A549 (cell line): Measurements from ENCODE around the gene ADGRG1. TPM values are rescaled to one million over a fixed set of nuclear protein-coding genes. Genes with fewer than 3 reads are reported as not detected.

Source experiments
- ATAC-seq, 2 experiments: fragments of 200-7000 bp in 1 of 2; fragments of >200 bp in 1 of 2; cut with Nextera tagmentation in 1 of 2; cut with Tn5 transposase in 1 of 2; 3 replicates each; pipeline versions ENCODE4 v1.8.0 to v1.9.1; 2018 to 2020; ENCODE audit warnings: mild to moderate bottlenecking in 1 of 2, moderate library complexity in 1 of 2
- CTCF ChIA-PET: fragments of 300-600 bp; sonication (Branson Sonifier 250); formaldehyde crosslinking; extraction: SDS; loops from one replicate; lab custom pipeline; 2021; ENCODE audit warnings: antibody characterized with exemption, inconsistent platforms; lab: Yijun Ruan, JAX
- POLR2A ChIA-PET: fragments of 350-600 bp; formaldehyde crosslinking; extraction: SDS; loops from one replicate; lab custom pipeline; 2021; ENCODE audit warnings: antibody characterized with exemption, inconsistent platforms; lab: Yijun Ruan, JAX
- DNase-seq, 2 experiments: peaks; one replicate each; pipeline versions ENCODE4 v3.0.0 to v3.0.0-alpha.2; 2011 to 2016; ENCODE audit warnings: low read depth in 1 of 2, low spot score in 1 of 2
- FAIRE-seq: peaks from 2 replicates; lab custom pipeline; 2011; peaks lifted over from hg19 to GRCh38; lab: Jason Lieb, UNC
- H3K27ac ChIP-seq, 2 experiments: fragments of >200 bp; sonication (Bioruptor Twin); formaldehyde crosslinking; 3 replicates each; pipeline ENCODE4 v1.5.1; 2016 to 2017
- H3K4me1 ChIP-seq: fragments of >200 bp; sonication (Bioruptor Twin); formaldehyde crosslinking; 3 replicates; pipeline ENCODE4 v1.6.1; 2016
- H3K4me2 ChIP-seq: fragments of >200 bp; sonication (Bioruptor Twin); formaldehyde crosslinking; 3 replicates; pipeline ENCODE4 v1.6.1; 2016
- H3K4me3 ChIP-seq: fragments of >200 bp; sonication (Bioruptor Twin); formaldehyde crosslinking; 3 replicates; pipeline ENCODE4 v1.5.1; 2016
- H3K9me3 ChIP-seq: fragments of >200 bp; sonication (Bioruptor Twin); formaldehyde crosslinking; 3 replicates; pipeline ENCODE4 v1.6.1; 2016
- CHD4 ChIP-seq: fragments of 200-600 bp; sonication (generic); IDR thresholded peaks from 2 replicates; pipeline ENCODE4 v1.6.1; 2016; ENCODE audit warnings: antibody characterized with exemption, mild to moderate bottlenecking, borderline replicate concordance
- EHF ChIP-seq: fragments of 250-450 bp; sonication (Bioruptor Pico); IDR thresholded peaks from 2 replicates; pipeline ENCODE4 v1.5.0; 2020; ENCODE audit warnings: mild to moderate bottlenecking
- ELK1 ChIP-seq: fragments of 150-350 bp; IDR thresholded peaks from 2 replicates; pipeline ENCODE4 v1.6.1; 2014; ENCODE audit warnings: low read depth, mild to moderate bottlenecking, low read length
- EP300 ChIP-seq, 2 experiments: fragments of >200 bp; sonication (Bioruptor Twin); formaldehyde crosslinking; IDR thresholded peaks; 2 replicates in 1 of 2; 3 replicates in 1 of 2; pipeline ENCODE4 v1.6.1; 2016 to 2017
- ESRRA ChIP-seq: fragments of 150-350 bp; IDR thresholded peaks from 2 replicates; pipeline ENCODE4 v1.6.1; 2014; ENCODE audit warnings: mild to moderate bottlenecking, low read length, borderline replicate concordance
- FOSL2 ChIP-seq, 2 experiments: fragments of 450-650 bp in 1 of 2; fragments of >200 bp in 1 of 2; sonication (Bioruptor Twin) in 1 of 2; formaldehyde crosslinking; IDR thresholded peaks; 2 replicates each; pipeline versions ENCODE4 v1.5.0 to v1.6.1; 2016 to 2020; ENCODE audit warnings: mild to moderate bottlenecking in 1 of 2, moderate library complexity in 1 of 2
- FOXS1 ChIP-seq: fragments of 250-450 bp; sonication (Bioruptor Pico); IDR thresholded peaks from 2 replicates; pipeline ENCODE4 v1.5.0; 2020; ENCODE audit warnings: mild to moderate bottlenecking, moderate library complexity
- HES2 ChIP-seq: fragments of >200 bp; sonication (Bioruptor Twin); formaldehyde crosslinking; IDR thresholded peaks from 2 replicates; pipeline ENCODE4 v1.6.1; 2016
- HOXA7 ChIP-seq: fragments of 250-450 bp; sonication (Bioruptor Pico); IDR thresholded peaks from 2 replicates; pipeline ENCODE4 v1.5.0; 2020; ENCODE audit warnings: mild to moderate bottlenecking, moderate library complexity
- JUN ChIP-seq, 2 experiments: fragments of >200 bp; sonication (Bioruptor Twin); formaldehyde crosslinking; IDR thresholded peaks; 2 replicates in 1 of 2; 3 replicates in 1 of 2; pipeline ENCODE4 v1.6.1; 2016 to 2017
- KDM1A ChIP-seq: fragments of 200-600 bp; sonication (generic); IDR thresholded peaks from 2 replicates; pipeline ENCODE4 v1.6.1; 2016; ENCODE audit warnings: low read depth, mild to moderate bottlenecking
- MAFK ChIP-seq: fragments of 450-650 bp; IDR thresholded peaks from 2 replicates; pipeline ENCODE4 v1.6.1; 2014; ENCODE audit not compliant: partially characterized antibody
- MAX ChIP-seq: IDR thresholded peaks from 2 replicates; pipeline ENCODE4 v1.6.1; 2012
- MYC ChIP-seq: IDR thresholded peaks from 2 replicates; pipeline ENCODE4 v1.6.1; 2012; ENCODE audit warnings: mild to moderate bottlenecking, inconsistent platforms, low read length, improper control_type of control experiment, borderline replicate concordance
- NFE2L2 ChIP-seq: fragments of 150-350 bp; conservative IDR thresholded peaks from 2 replicates; pipeline ENCODE4 v1.6.1; 2014; ENCODE audit warnings: low read length
- NR3C1 ChIP-seq: fragments of >200 bp; sonication (Bioruptor Twin); formaldehyde crosslinking; IDR thresholded peaks from 3 replicates; pipeline ENCODE4 v1.6.1; 2017
- PBX3 ChIP-seq: IDR thresholded peaks from 2 replicates; pipeline ENCODE4 v1.6.1; 2012
- PHF8 ChIP-seq: fragments of 200-600 bp; sonication (generic); IDR thresholded peaks from 2 replicates; pipeline ENCODE4 v1.6.1; 2016; ENCODE audit warnings: low read depth, mild to moderate bottlenecking, antibody characterized with exemption, moderate library complexity, borderline replicate concordance
- RARB ChIP-seq: fragments of 250-450 bp; sonication (Bioruptor Pico); IDR thresholded peaks from 2 replicates; pipeline ENCODE4 v1.8.0; 2021; ENCODE audit warnings: mild to moderate bottlenecking, moderate library complexity
- RNF2 ChIP-seq: fragments of 200-600 bp; sonication (generic); IDR thresholded peaks from 2 replicates; pipeline ENCODE4 v1.6.1; 2016; ENCODE audit warnings: low read depth, mild to moderate bottlenecking, antibody characterized with exemption, moderate library complexity, borderline replicate concordance
- TFCP2L1 ChIP-seq: fragments of 250-450 bp; sonication (Bioruptor Pico); IDR thresholded peaks from 2 replicates; pipeline ENCODE4 v1.5.0; 2021; ENCODE audit warnings: mild to moderate bottlenecking
- TP53 ChIP-seq: fragments of 250-450 bp; sonication (Bioruptor Pico); IDR thresholded peaks from 2 replicates; pipeline ENCODE4 v1.5.0; 2021; ENCODE audit warnings: mild to moderate bottlenecking, moderate library complexity
- ZSCAN20 ChIP-seq: fragments of 250-450 bp; sonication (Bioruptor Pico); IDR thresholded peaks from 2 replicates; pipeline ENCODE4 v1.8.0; 2022; ENCODE audit warnings: mild to moderate bottlenecking, moderate library complexity
- WGBS: methylation state at CpG from one replicate; pipeline ENCODE4 v1.1.6; 2017; ENCODE audit errors: missing lambda C conversion rate; 5-methylcytosine and 5-hydroxymethylcytosine counted together
- polyA plus RNA-seq, 4 experiments: library from polyadenylated mRNA; depleted of rRNA in 3 of 4; stranded (reverse); fragments of >200 nt; fragmentation: RNase III in 1 of 4; extraction: RNeasy Plus Mini Kit Qiagen cat#74134 plus additional on column Dnase treatment in 1 of 4; gene quantifications; 2 replicates in 3 of 4; 3 replicates in 1 of 4; pipeline ENCODE4 v1.2.3, GENCODE V29; 2011 to 2017

The ADGRG1 gene
- polyA plus RNA-seq, 2 of the 4 experiments (the other 2 are of a cell fraction) = 28.3 to 142 TPM

- H3K27ac ChIP-seq = peak overlapping the region in 1 of 2 experiments; percentile 42; a peak in 3 of 6 replicates
- 0 out of 3 replicates have a peak overlapping the region, but pooled peaks have one; percentile 8 for H3K4me2 ChIP-seq
- H3K9me3 ChIP-seq = no peaks in the 10 kb centered on the region
- H3K4me3 ChIP-seq = no peak overlapping the region
- WGBS = 80% methylated on average over 8 of the region's 8 CpGs
- DNase-seq = no peak
- POLR2A ChIA-PET = no interaction called here
- no peak for TF ChIP-seq FOXS1 (CRISPR knock-in tag)
- TF ChIP-seq RARB (CRISPR knock-in tag) = no peak
- TF ChIP-seq HES2 = no peak
- TF ChIP-seq PHF8 = no peak
- TF ChIP-seq PBX3 = no peak
- no peak for TF ChIP-seq MYC
- no peak for TF ChIP-seq JUN (IDR thresholded peaks at IDR 0.05)
- no peak for TF ChIP-seq TP53
- no peak for TF ChIP-seq TFCP2L1 (CRISPR knock-in tag)
- TF ChIP-seq EP300 (IDR thresholded peaks at IDR 0.05) = no peak
- TF ChIP-seq ZSCAN20 (CRISPR knock-in tag) = no peak
- TF ChIP-seq RNF2 = no peak
- TF ChIP-seq EHF (CRISPR knock-in tag) = no peak
- TF ChIP-seq MAFK = no peak
- TF ChIP-seq NFE2L2 = no peak
- no peak for TF ChIP-seq CHD4
- TF ChIP-seq, all 56 proteins: peak for 0
- ATAC-seq (no peak), FAIRE-seq (no peak)
- H3K4me1 ChIP-seq = peaks cover 54% of the 10 kb centered on the region
- CTCF ChIA-PET = interaction anchor here (1.1 to 12.7 kb wide), 8 partner anchors 10 to 485 kb away, joined by 3 to 227 read pairs (median 23); partner anchors contain the start of gene ADGRG1
Measured at GRCh38 chr16:57637020-57637419, 8.6 kb downstream of the ADGRG1 start.

- TF ChIP-seq FOSL2 (IDR thresholded peaks at IDR 0.05) (no peak), FOSL2 (CRISPR knock-in tag; IDR thresholded peaks at IDR 0.05) (no peak), MAX (no peak), HOXA7 (CRISPR knock-in tag) (no peak), ESRRA (no peak), ZSCAN20 (CRISPR knock-in tag) (no peak), ELK1 (no peak), KDM1A (no peak), NR3C1 (no peak)
- POLR2A ChIA-PET = no interaction called here
- Histone ChIP-seq H3K4me2 (0 out of 3 replicates have a peak overlapping the region, but pooled peaks have one; percentile 8), H3K4me3 (no peak overlapping the region), H3K27ac (peak overlapping the region in 1 of 2 experiments; percentile 42; a peak in 3 of 6 replicates), H3K4me1 (peaks cover 51% of the 10 kb centered on the region), H3K9me3 (no peaks in the 10 kb centered on the region)
- CTCF ChIA-PET = interaction anchor here (1.1 to 12.7 kb wide), 9 partner anchors 10 to 485 kb away, joined by 3 to 227 read pairs (median 9); partner anchors contain the start of gene ADGRG1
- FAIRE-seq (no peak), ATAC-seq (no peak), DNase-seq (no peak)
- 88% methylated on average over 8 of the region's 8 CpGs for WGBS
Measured at GRCh38 chr16:57637424-57637823, 9.0 kb downstream of the ADGRG1 start.
